ENCODE data around the gene TGFBR3. TPM values are rescaled to one million over a fixed set of nuclear protein-coding genes. Genes with fewer than 3 reads are reported as not detected.

Gene TGFBR3
- total RNA-seq, 1 experiment from 2014 or later, result 4.2 TPM

DNA sequence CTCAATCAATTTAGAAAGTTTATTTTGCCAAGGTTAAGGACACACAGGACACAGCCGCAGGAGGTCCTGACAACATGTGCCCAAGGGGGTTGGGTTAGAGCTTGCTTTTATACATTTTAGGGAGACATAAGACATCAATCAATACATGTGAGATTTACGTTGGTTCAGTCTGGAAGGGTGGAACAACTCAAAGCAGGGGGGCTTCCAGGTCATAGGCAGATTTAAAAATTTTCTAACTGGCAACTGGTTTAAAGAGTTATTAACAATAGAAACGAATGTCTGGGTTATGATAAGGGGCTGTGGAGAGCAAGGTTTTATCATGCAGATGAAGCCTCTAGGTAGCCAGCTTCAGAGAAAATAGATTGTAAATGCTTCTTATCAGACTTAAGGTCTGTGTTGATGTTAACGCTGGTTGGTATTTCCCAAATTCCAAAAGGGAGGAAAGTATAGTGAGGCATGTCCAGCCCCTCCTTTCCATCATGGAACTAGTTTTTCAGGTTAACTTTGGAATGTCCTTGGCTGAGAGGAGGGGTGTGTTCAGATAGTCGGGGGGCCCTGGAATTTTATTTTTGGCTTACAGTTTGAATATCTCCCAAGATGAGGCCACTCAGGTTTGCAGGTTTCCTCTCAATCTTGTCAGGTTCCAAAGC lies 31.0 kb upstream of the TGFBR3 start (continued):
- TF ChIP-seq, protein P1, sequence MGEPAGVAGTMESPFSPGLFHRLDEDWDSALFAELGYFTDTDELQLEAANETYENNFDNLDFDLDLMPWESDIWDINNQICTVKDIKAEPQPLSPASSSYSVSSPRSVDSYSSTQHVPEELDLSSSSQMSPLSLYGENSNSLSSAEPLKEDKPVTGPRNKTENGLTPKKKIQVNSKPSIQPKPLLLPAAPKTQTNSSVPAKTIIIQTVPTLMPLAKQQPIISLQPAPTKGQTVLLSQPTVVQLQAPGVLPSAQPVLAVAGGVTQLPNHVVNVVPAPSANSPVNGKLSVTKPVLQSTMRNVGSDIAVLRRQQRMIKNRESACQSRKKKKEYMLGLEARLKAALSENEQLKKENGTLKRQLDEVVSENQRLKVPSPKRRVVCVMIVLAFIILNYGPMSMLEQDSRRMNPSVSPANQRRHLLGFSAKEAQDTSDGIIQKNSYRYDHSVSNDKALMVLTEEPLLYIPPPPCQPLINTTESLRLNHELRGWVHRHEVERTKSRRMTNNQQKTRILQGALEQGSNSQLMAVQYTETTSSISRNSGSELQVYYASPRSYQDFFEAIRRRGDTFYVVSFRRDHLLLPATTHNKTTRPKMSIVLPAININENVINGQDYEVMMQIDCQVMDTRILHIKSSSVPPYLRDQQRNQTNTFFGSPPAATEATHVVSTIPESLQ (CRISPR knock-in tag; IDR thresholded peaks at IDR 0.05), result no peak
- TF ChIP-seq ESRRA (CRISPR knock-in tag; IDR thresholded peaks at IDR 0.05; ENCODE audit: borderline replicate concordance), result no peak
- no peak for TF ChIP-seq ZNF396 (CRISPR knock-in tag; IDR thresholded peaks at IDR 0.05; ENCODE audit: borderline replicate concordance)
- no peak for TF ChIP-seq GRHL2 (CRISPR knock-in tag; IDR thresholded peaks at IDR 0.05; ENCODE audit: insufficient replicate concordance, severe bottlenecking)
- TF ChIP-seq, protein P2, sequence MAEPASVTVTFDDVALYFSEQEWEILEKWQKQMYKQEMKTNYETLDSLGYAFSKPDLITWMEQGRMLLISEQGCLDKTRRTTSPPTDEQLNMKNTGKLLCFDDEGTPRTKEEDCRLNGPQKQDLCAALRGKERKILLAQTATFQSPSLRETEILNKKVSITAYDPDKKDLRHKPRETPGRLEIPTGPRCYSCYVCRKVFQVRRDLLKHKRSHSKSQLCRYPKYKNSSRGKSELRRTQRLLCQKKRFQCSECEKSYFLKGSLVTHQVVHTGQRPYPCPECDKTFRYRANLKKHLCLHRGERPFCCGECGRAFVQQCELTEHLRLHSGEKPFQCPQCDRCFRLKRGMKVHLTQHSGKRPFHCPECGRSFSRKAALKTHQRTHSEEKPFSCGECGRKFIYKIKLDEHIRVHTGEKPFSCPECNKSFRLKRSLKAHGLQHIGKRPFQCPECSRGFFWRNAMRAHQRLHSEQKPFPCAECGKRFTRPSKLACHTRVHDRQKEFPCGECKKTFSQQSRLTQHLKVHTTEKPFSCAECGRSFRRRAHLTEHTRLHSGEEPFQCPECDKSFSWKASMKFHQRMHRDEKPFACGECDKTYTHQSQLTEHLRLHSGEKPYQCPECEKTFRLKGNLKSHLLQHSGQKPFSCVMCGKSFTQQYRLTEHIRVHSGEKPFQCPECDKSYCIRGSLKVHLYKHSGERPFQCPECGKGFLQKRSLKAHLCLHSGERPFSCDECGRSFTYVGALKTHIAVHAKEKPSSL (CRISPR knock-in tag; conservative IDR thresholded peaks at IDR 0.05), result no peak
- no peak for TF ChIP-seq ZNF219 (CRISPR knock-in tag; IDR thresholded peaks at IDR 0.05; ENCODE audit: borderline replicate concordance)
- TF ChIP-seq KAT7 (CRISPR knock-in tag; IDR thresholded peaks at IDR 0.05; ENCODE audit: borderline replicate concordance), result no peak

DNA sequence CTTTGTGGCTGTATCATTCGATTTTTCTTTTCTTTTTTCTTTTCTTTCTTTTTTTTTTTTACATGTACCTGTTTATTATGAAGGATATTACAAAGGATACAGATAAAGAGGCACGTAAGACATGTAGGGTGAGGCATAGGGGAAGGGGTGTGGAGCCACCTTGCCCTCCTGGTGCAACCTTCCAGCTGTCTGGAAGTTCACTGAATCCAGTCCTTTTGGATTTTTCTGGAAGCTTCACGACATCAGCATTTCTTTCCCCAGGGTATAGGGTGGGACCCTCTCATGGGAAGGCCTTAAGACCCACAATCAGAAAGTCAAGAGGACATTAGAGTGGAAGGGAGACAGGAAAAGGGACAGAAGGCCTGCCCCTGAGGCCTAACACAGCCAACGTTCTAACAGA lies 30.1 kb upstream of the TGFBR3 start:
- TF ChIP-seq KAT7 (CRISPR knock-in tag; IDR thresholded peaks at IDR 0.05; ENCODE audit: borderline replicate concordance), result no peak
- no peak for TF ChIP-seq EMX1 (CRISPR knock-in tag; IDR thresholded peaks at IDR 0.05)
- ChIA-PET CTCF (no interaction called here), POLR2A (interaction anchor here (0.7 kb wide), 1 partner anchor 219 kb away, joined by 3 read pairs; no protein-coding TSS in a partner anchor)
- Mint-ChIP-seq H3K27ac (no peak overlapping the region), H3K4me3 (no peak overlapping the region), H3K27me3 (ENCODE audit: low read depth) (no peaks in the 10 kb centered on the region), H3K4me1 (peaks cover 15% of the 10 kb centered on the region), H3K9me3 (peaks cover 3% of the 10 kb centered on the region; the same call in 1 of the 2 replicates), H3K36me3 (no peaks in the 10 kb centered on the region; the same call in 1 of the 2 replicates)
- ATAC-seq (no peak), DNase-seq (ENCODE audit: low spot score) (no peak)

DNA sequence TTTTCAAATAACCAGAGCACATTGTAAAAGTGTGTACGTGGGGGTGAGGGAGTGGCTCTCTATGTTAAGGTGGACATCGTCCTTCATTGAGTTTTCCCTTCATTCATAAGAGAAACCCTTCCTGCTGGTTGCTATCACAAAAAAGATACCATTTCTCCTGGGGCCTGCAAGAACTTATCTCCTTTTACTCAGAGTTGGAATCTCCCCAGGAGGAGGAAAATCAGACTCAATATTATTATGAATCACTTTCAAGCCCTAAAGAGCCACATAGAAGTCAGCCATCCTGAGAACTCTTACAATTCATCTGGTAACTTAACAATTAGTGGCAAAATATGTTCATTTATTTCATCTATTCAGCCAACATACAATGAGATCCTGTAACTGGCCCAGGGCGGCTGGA lies 27.1 kb upstream of the TGFBR3 start:
- DNase-seq (ENCODE audit: low spot score), result no peak
- no peaks in the 10 kb centered on the region for H3K27me3 Mint-ChIP-seq (ENCODE audit: low read depth)
- CTCF ChIA-PET, result no interaction called here
- no peaks in the 10 kb centered on the region; the same call in 1 of the 2 replicates for H3K36me3 Mint-ChIP-seq
- no peak overlapping the region for H3K4me3 Mint-ChIP-seq
- ATAC-seq, result no peak
- peaks cover 15% of the 10 kb centered on the region for H3K4me1 Mint-ChIP-seq
- no peak overlapping the region for H3K27ac Mint-ChIP-seq
- H3K9me3 Mint-ChIP-seq, result peaks cover 3% of the 10 kb centered on the region; the same call in 1 of the 2 replicates
- POLR2A ChIA-PET, result interaction anchor here (0.6 kb wide), 1 partner anchor 110 kb away, joined by 4 read pairs; no protein-coding TSS in a partner anchor
- TF ChIP-seq, protein P3, sequence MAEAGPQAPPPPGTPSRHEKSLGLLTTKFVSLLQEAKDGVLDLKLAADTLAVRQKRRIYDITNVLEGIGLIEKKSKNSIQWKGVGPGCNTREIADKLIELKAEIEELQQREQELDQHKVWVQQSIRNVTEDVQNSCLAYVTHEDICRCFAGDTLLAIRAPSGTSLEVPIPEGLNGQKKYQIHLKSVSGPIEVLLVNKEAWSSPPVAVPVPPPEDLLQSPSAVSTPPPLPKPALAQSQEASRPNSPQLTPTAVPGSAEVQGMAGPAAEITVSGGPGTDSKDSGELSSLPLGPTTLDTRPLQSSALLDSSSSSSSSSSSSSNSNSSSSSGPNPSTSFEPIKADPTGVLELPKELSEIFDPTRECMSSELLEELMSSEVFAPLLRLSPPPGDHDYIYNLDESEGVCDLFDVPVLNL (CRISPR knock-in tag; IDR thresholded peaks at IDR 0.05; ENCODE audit: borderline replicate concordance, low read depth), result no peak
- TF ChIP-seq ELF4 (CRISPR knock-in tag; IDR thresholded peaks at IDR 0.05; ENCODE audit: low read depth) (no peak), TP53 (CRISPR knock-in tag; IDR thresholded peaks at IDR 0.05) (no peak), ZNF416 (CRISPR knock-in tag; IDR thresholded peaks at IDR 0.05) (no peak), ZNF219 (CRISPR knock-in tag; IDR thresholded peaks at IDR 0.05; ENCODE audit: borderline replicate concordance) (no peak), KAT7 (CRISPR knock-in tag; IDR thresholded peaks at IDR 0.05; ENCODE audit: borderline replicate concordance) (no peak), GRHL2 (CRISPR knock-in tag; IDR thresholded peaks at IDR 0.05; ENCODE audit: insufficient replicate concordance, severe bottlenecking) (no peak), ZNF121 (CRISPR knock-in tag; IDR thresholded peaks at IDR 0.05) (no peak), SMAD3 (CRISPR knock-in tag; IDR thresholded peaks at IDR 0.05; ENCODE audit: borderline replicate concordance) (no peak), OVOL2 (CRISPR knock-in tag; IDR thresholded peaks at IDR 0.05; ENCODE audit: borderline replicate concordance) (no peak), CREB1 (CRISPR knock-in tag; IDR thresholded peaks at IDR 0.05) (no peak), MXD4 (CRISPR knock-in tag; IDR thresholded peaks at IDR 0.05; ENCODE audit: borderline replicate concordance) (no peak)
- TF ChIP-seq, protein P4, sequence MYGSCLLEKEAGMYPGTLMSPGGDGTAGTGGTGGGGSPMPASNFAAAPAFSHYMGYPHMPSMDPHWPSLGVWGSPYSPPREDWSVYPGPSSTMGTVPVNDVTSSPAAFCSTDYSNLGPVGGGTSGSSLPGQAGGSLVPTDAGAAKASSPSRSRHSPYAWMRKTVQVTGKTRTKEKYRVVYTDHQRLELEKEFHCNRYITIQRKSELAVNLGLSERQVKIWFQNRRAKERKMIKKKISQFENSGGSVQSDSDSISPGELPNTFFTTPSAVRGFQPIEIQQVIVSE (CRISPR knock-in tag; IDR thresholded peaks at IDR 0.05; ENCODE audit: borderline replicate concordance), result no peak
- TF ChIP-seq, protein P5, sequence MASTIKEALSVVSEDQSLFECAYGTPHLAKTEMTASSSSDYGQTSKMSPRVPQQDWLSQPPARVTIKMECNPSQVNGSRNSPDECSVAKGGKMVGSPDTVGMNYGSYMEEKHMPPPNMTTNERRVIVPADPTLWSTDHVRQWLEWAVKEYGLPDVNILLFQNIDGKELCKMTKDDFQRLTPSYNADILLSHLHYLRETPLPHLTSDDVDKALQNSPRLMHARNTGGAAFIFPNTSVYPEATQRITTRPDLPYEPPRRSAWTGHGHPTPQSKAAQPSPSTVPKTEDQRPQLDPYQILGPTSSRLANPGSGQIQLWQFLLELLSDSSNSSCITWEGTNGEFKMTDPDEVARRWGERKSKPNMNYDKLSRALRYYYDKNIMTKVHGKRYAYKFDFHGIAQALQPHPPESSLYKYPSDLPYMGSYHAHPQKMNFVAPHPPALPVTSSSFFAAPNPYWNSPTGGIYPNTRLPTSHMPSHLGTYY (CRISPR knock-in tag; IDR thresholded peaks at IDR 0.05), result no peak
- TF ChIP-seq, protein P6, sequence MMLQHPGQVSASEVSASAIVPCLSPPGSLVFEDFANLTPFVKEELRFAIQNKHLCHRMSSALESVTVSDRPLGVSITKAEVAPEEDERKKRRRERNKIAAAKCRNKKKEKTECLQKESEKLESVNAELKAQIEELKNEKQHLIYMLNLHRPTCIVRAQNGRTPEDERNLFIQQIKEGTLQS (CRISPR knock-in tag; conservative IDR thresholded peaks at IDR 0.05), result no peak
- TF ChIP-seq, protein P7, sequence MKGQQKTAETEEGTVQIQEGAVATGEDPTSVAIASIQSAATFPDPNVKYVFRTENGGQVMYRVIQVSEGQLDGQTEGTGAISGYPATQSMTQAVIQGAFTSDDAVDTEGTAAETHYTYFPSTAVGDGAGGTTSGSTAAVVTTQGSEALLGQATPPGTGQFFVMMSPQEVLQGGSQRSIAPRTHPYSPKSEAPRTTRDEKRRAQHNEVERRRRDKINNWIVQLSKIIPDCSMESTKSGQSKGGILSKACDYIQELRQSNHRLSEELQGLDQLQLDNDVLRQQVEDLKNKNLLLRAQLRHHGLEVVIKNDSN (CRISPR knock-in tag; IDR thresholded peaks at IDR 0.05), result no peak
